SK-N-SH (cell line): ENCODE measurements around the gene GALC. TPM values are rescaled to one million over a fixed set of nuclear protein-coding genes. Genes with fewer than 3 reads are reported as not detected.

Experiments
- CTCF ChIA-PET: fragments of 300-600, 350-600 bp; formaldehyde crosslinking; extraction: SDS; loops from one replicate; lab custom pipeline; 2021; lab: Yijun Ruan, JAX
- POLR2A ChIA-PET: fragments of 350-600 bp; sonication (Branson Sonifier 250); formaldehyde crosslinking; extraction: SDS; loops from one replicate; lab custom pipeline; 2020; ENCODE audit warnings: antibody characterized with exemption, inconsistent platforms; lab: Yijun Ruan, JAX
- DNase-seq: peaks from one replicate; pipeline ENCODE4 v3.0.0; 2012
- H2AFZ ChIP-seq: fragments of 200-600 bp; sonication (generic); 2 replicates; pipeline ENCODE4 v1.8.1; 2016; ENCODE audit warnings: antibody characterized with exemption, mild to moderate bottlenecking, low read depth
- H3F3A ChIP-seq: fragments of 200-600 bp; sonication (generic); replicated peaks from 2 replicates; pipeline ENCODE3; 2016; ENCODE audit warnings: antibody characterized with exemption, mild to moderate bottlenecking; ENCODE audit not compliant: insufficient read depth
- H3K27ac ChIP-seq, 2 experiments: fragments of 200-500 bp in 1 of 2; fragments of 200-600 bp in 1 of 2; sonication (Bioruptor generic) in 1 of 2; sonication (generic), shearing (Covaris generic) in 1 of 2; 2 replicates each; pipeline versions ENCODE4 v1.5.1 to v1.6.1; 2014 to 2016; ENCODE audit warnings: low read depth in 2 of 2, inconsistent platforms in 1 of 2, low read length in 1 of 2, mild to moderate bottlenecking in 1 of 2, mixed read lengths in 1 of 2
- H3K27me3 ChIP-seq: fragments of 200-600 bp; sonication (generic), shearing (Covaris generic); 2 replicates; pipeline ENCODE4 v1.6.1; 2016; ENCODE audit warnings: mixed run types; ENCODE audit not compliant: insufficient read depth
- H3K36me3 ChIP-seq, 2 experiments: fragments of 200-500 bp in 1 of 2; fragments of 200-600 bp in 1 of 2; sonication (Bioruptor generic) in 1 of 2; sonication (generic) in 1 of 2; replicated peaks in 1 of 2; 2 replicates each; pipeline versions ENCODE3 to v1.5.1; 2014 to 2016; ENCODE audit warnings: low read length in 1 of 2, mild to moderate bottlenecking in 1 of 2; ENCODE audit not compliant: insufficient read depth in 2 of 2, control insufficient read depth in 1 of 2
- H3K4me1 ChIP-seq, 2 experiments: fragments of 200-500 bp in 1 of 2; fragments of 200-600 bp in 1 of 2; sonication (Bioruptor generic) in 1 of 2; sonication (generic), shearing (Covaris generic) in 1 of 2; 2 replicates each; pipeline versions ENCODE4 v1.5.1 to v1.6.1; 2014 to 2016; ENCODE audit warnings: low read depth in 1 of 2, low read length in 1 of 2, mixed run types in 1 of 2; ENCODE audit not compliant: insufficient read depth in 2 of 2, control insufficient read depth in 1 of 2
- H3K4me2 ChIP-seq: fragments of 200-600 bp; sonication (generic), shearing (Covaris generic); 2 replicates; pipeline ENCODE4 v1.6.1; 2017; ENCODE audit warnings: mixed run types
- H3K4me3 ChIP-seq, 2 experiments: fragments of 200-500 bp in 1 of 2; fragments of 200-600 bp in 1 of 2; sonication (Bioruptor generic) in 1 of 2; sonication (generic), shearing (Covaris generic) in 1 of 2; 2 replicates each; pipeline versions ENCODE4 v1.5.1 to v1.8.1; 2014 to 2016; ENCODE audit warnings: low read depth in 2 of 2, inconsistent platforms in 1 of 2, low read length in 1 of 2, mild to moderate bottlenecking in 1 of 2, mixed read lengths in 1 of 2, moderate library complexity in 1 of 2
- H3K79me2 ChIP-seq: fragments of 200-600 bp; sonication (generic); 2 replicates; pipeline ENCODE4 v1.8.1; 2017; ENCODE audit warnings: mild to moderate bottlenecking; ENCODE audit not compliant: insufficient read depth
- H3K9ac ChIP-seq: fragments of 200-600 bp; sonication (generic); 2 replicates; pipeline ENCODE4 v1.6.1; 2017; ENCODE audit warnings: mixed run types
- H3K9me2 ChIP-seq: fragments of 200-600 bp; sonication (generic); 2 replicates; pipeline ENCODE4 v1.6.1; 2017; ENCODE audit warnings: mixed run types
- H3K9me3 ChIP-seq: fragments of 200-600 bp; sonication (generic); 2 replicates; pipeline ENCODE4 v1.6.1; 2017; ENCODE audit warnings: mixed run types, mild to moderate bottlenecking, moderate library complexity
- H4K20me1 ChIP-seq: fragments of 200-600 bp; sonication (generic); 2 replicates; pipeline ENCODE4 v1.6.1; 2017; ENCODE audit warnings: mild to moderate bottlenecking, mixed run types; ENCODE audit not compliant: insufficient read depth
- JUND ChIP-seq: IDR thresholded peaks from 2 replicates; pipeline ENCODE4 v1.4.0; 2012
- RAD21 ChIP-seq: IDR thresholded peaks from 2 replicates; pipeline ENCODE4 v1.6.1; 2012; ENCODE audit warnings: mild to moderate bottlenecking, low read length
- SMC3 ChIP-seq: IDR thresholded peaks from 2 replicates; pipeline ENCODE4 v1.6.1; 2012; ENCODE audit warnings: low read depth, low read length, improper control_type of control experiment
- WGBS: methylation state at CpG from one replicate; pipeline ENCODE4 v1.1.6; 2017; ENCODE audit warnings: low lambda C conversion rate; 5-methylcytosine and 5-hydroxymethylcytosine counted together
- polyA plus RNA-seq, 3 experiments: library from polyadenylated mRNA; depleted of rRNA; stranded (reverse); fragments of >200 nt; gene quantifications; 2 replicates each; pipeline ENCODE4 v1.2.3, GENCODE V29; 2012
- TF ChIP-seq, protein P1 (sequence below): fragments of 200-600 bp; sonication (generic); IDR thresholded peaks from 2 replicates; pipeline ENCODE4 v1.6.1; 2017; ENCODE audit warnings: antibody characterized with exemption, mild to moderate bottlenecking, moderate library complexity
- TF ChIP-seq, protein P2 (sequence below): IDR thresholded peaks from 2 replicates; pipeline ENCODE4 v1.4.0; 2012; ENCODE audit warnings: low read depth, borderline replicate concordance
- TF ChIP-seq, protein P3 (sequence below): IDR thresholded peaks from 2 replicates; pipeline ENCODE4 v1.6.1; 2012; ENCODE audit warnings: mild to moderate bottlenecking, low read depth, low read length, moderate library complexity

Gene GALC
- polyA plus RNA-seq, 1 of the 3 experiments (the other 2 are of a cell fraction), result 9.7 TPM

DNA sequence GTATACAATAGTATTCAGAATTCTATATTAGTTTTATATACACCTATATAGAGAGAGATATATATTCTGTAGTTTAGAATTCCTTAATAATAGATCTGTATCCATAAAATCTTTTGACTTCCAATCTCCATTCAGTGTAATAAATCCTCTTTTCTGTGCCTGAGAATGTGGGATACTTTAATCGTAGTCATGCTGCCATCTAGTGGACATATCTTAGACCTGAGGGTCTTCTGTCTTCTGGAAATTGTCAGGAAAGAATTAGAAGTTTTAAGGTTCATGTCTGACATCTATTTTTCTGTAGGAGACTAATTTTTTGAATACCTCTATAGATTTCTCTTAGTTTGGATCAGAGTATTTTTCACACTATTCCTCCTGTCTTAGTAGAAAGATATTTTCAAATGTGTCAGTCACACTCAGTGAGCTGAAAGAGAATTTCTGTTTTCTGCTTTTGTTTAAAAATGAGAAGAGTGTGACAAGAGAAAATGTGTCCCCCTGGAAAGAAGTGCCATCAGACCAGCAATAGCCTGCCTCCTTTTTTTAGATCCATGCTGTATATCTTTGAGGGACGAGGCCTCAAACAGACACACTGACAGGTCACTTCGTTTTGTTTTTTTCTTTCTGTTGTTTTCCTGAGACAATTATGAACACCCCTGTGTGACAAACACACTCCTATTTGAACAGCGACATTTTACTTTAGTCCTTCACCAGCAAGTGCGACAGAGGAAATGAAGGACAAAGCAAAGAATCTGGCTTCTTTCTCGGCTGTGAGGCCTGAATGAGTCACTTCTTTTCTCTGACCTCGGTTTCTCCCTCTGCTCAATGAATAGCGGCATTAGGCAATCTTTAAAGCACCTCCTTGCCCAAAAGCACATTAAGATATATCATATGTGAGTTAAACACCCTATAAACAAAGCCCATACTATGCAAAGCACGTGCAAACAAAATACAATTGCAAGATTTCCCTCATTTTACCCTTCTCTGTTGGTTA is 96.3 kb downstream of the GALC start:
- peak; percentile 35 for DNase-seq
- no peaks in the 10 kb centered on the region for H3K9me3 ChIP-seq
- no peaks in the 10 kb centered on the region for H3K36me3 ChIP-seq
- H3K4me3 ChIP-seq, result no peak overlapping the region
- no peaks in the 10 kb centered on the region for H3K79me2 ChIP-seq
- POLR2A ChIA-PET, result no interaction called here
- H3F3A ChIP-seq, result no peaks in the 10 kb centered on the region
- no peaks in the 10 kb centered on the region; a peak in 1 of 4 replicates for H3K4me1 ChIP-seq
- WGBS, result 17% methylated on average over 9 of the region's 9 CpGs
- H4K20me1 ChIP-seq, result no peaks in the 10 kb centered on the region
- CTCF ChIA-PET, result interaction anchor here (0.6 to 5.5 kb wide), 21 partner anchors 9 to 348 kb away, joined by 3 to 69 read pairs (median 4); no protein-coding TSS in a partner anchor
- TF ChIP-seq JUND (no peak), SMC3 (peak; percentile 24), RAD21 (peak; percentile 78)
- TF ChIP-seq, protein P1, sequence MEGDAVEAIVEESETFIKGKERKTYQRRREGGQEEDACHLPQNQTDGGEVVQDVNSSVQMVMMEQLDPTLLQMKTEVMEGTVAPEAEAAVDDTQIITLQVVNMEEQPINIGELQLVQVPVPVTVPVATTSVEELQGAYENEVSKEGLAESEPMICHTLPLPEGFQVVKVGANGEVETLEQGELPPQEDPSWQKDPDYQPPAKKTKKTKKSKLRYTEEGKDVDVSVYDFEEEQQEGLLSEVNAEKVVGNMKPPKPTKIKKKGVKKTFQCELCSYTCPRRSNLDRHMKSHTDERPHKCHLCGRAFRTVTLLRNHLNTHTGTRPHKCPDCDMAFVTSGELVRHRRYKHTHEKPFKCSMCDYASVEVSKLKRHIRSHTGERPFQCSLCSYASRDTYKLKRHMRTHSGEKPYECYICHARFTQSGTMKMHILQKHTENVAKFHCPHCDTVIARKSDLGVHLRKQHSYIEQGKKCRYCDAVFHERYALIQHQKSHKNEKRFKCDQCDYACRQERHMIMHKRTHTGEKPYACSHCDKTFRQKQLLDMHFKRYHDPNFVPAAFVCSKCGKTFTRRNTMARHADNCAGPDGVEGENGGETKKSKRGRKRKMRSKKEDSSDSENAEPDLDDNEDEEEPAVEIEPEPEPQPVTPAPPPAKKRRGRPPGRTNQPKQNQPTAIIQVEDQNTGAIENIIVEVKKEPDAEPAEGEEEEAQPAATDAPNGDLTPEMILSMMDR, result peak; percentile 84
- TF ChIP-seq, protein P2, sequence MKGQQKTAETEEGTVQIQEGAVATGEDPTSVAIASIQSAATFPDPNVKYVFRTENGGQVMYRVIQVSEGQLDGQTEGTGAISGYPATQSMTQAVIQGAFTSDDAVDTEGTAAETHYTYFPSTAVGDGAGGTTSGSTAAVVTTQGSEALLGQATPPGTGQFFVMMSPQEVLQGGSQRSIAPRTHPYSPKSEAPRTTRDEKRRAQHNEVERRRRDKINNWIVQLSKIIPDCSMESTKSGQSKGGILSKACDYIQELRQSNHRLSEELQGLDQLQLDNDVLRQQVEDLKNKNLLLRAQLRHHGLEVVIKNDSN, result no peak
- H3K4me2 ChIP-seq, result no peak overlapping the region
- H3K9ac ChIP-seq, result no peak overlapping the region
- no peak overlapping the region for H2AFZ ChIP-seq
- no peaks in the 10 kb centered on the region for H3K27me3 ChIP-seq
- no peaks in the 10 kb centered on the region for H3K9me2 ChIP-seq
- no peak overlapping the region for H3K27ac ChIP-seq

GRCh38 chr14:87894920-87895319 is 98.1 kb downstream of the GALC start:
- H3K4me1 ChIP-seq, result no peaks in the 10 kb centered on the region; a peak in 1 of 4 replicates
- H3K4me2 ChIP-seq, result no peak overlapping the region
- H3K27me3 ChIP-seq, result no peaks in the 10 kb centered on the region
- H2AFZ ChIP-seq, result no peak overlapping the region
- H3K36me3 ChIP-seq, result no peaks in the 10 kb centered on the region
- no peaks in the 10 kb centered on the region for H3K79me2 ChIP-seq
- no peak overlapping the region for H3K27ac ChIP-seq
- CTCF ChIA-PET, result interaction anchor here (1.2 to 5.5 kb wide), 6 partner anchors 22 to 350 kb away, joined by 3 to 69 read pairs (median 8); no protein-coding TSS in a partner anchor
- H3F3A ChIP-seq, result no peaks in the 10 kb centered on the region
- H3K9me3 ChIP-seq, result no peaks in the 10 kb centered on the region
- TF ChIP-seq, protein P3, sequence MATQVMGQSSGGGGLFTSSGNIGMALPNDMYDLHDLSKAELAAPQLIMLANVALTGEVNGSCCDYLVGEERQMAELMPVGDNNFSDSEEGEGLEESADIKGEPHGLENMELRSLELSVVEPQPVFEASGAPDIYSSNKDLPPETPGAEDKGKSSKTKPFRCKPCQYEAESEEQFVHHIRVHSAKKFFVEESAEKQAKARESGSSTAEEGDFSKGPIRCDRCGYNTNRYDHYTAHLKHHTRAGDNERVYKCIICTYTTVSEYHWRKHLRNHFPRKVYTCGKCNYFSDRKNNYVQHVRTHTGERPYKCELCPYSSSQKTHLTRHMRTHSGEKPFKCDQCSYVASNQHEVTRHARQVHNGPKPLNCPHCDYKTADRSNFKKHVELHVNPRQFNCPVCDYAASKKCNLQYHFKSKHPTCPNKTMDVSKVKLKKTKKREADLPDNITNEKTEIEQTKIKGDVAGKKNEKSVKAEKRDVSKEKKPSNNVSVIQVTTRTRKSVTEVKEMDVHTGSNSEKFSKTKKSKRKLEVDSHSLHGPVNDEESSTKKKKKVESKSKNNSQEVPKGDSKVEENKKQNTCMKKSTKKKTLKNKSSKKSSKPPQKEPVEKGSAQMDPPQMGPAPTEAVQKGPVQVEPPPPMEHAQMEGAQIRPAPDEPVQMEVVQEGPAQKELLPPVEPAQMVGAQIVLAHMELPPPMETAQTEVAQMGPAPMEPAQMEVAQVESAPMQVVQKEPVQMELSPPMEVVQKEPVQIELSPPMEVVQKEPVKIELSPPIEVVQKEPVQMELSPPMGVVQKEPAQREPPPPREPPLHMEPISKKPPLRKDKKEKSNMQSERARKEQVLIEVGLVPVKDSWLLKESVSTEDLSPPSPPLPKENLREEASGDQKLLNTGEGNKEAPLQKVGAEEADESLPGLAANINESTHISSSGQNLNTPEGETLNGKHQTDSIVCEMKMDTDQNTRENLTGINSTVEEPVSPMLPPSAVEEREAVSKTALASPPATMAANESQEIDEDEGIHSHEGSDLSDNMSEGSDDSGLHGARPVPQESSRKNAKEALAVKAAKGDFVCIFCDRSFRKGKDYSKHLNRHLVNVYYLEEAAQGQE, result no peak
- H3K9me2 ChIP-seq, result no peaks in the 10 kb centered on the region
- DNase-seq, result no peak
- POLR2A ChIA-PET, result no interaction called here
- H3K9ac ChIP-seq, result no peak overlapping the region
- no peaks in the 10 kb centered on the region for H4K20me1 ChIP-seq
- no peak overlapping the region for H3K4me3 ChIP-seq
- WGBS, result 18% methylated on average over 6 of the region's 6 CpGs
